Liver (tissue), 3 donors: ENCODE measurements around the gene PRKACA.

ENCODE experiments used
- EGR1 ChIP-seq, 2 donors: IDR thresholded peaks; 2 replicates each; pipeline ENCODE4 v1.6.1; 2016 to 2018; ENCODE audit warnings: antibody characterized with exemption in 2 of 2, low read depth in 2 of 2
- FOXA1 ChIP-seq: IDR thresholded peaks from 2 replicates; pipeline ENCODE4 v1.6.1; 2016; ENCODE audit warnings: antibody characterized with exemption
- JUND ChIP-seq, 2 donors: IDR thresholded peaks; 2 replicates each; pipeline ENCODE4 v1.6.1; 2016; ENCODE audit warnings: antibody characterized with exemption in 2 of 2
- RAD21 ChIP-seq, 2 donors: IDR thresholded peaks; 2 replicates each; pipeline ENCODE4 v1.6.1; 2016; ENCODE audit warnings: antibody characterized with exemption in 2 of 2, mild to moderate bottlenecking in 2 of 2
- REST ChIP-seq: IDR thresholded peaks from 2 replicates; pipeline ENCODE4 v1.6.1; 2016; ENCODE audit warnings: antibody characterized with exemption, mild to moderate bottlenecking
- SP1 ChIP-seq: IDR thresholded peaks from 2 replicates; pipeline ENCODE4 v1.6.1; 2018; ENCODE audit warnings: antibody characterized with exemption, mild to moderate bottlenecking
- TAF1 ChIP-seq: conservative IDR thresholded peaks from 2 replicates; pipeline ENCODE4 v1.6.1; 2016; ENCODE audit warnings: antibody characterized with exemption, mild to moderate bottlenecking
- YY1 ChIP-seq: IDR thresholded peaks from 2 replicates; pipeline ENCODE4 v1.6.1; 2016; ENCODE audit warnings: antibody characterized with exemption, mild to moderate bottlenecking
- TF ChIP-seq, protein P1 (sequence below): fragments of 150-350 bp; IDR thresholded peaks from 2 replicates; pipeline ENCODE4 v1.5.1; 2017; ENCODE audit warnings: improper control_type of control experiment, low read depth, low read length; ENCODE audit not compliant: missing input control
- TF ChIP-seq, protein P2 (sequence below): IDR thresholded peaks from 2 replicates; pipeline ENCODE4 v1.6.1; 2016; ENCODE audit warnings: antibody characterized with exemption
- TF ChIP-seq, protein P3 (sequence below): IDR thresholded peaks from 2 replicates; pipeline ENCODE4 v1.6.1; 2016; ENCODE audit warnings: antibody characterized with exemption
- donor health status: healthy.
- donor health status: healthy.

GRCh38 chr19:14148751-14149410, 31.3 kb upstream of the PRKACA start:
- TF ChIP-seq, protein P1, sequence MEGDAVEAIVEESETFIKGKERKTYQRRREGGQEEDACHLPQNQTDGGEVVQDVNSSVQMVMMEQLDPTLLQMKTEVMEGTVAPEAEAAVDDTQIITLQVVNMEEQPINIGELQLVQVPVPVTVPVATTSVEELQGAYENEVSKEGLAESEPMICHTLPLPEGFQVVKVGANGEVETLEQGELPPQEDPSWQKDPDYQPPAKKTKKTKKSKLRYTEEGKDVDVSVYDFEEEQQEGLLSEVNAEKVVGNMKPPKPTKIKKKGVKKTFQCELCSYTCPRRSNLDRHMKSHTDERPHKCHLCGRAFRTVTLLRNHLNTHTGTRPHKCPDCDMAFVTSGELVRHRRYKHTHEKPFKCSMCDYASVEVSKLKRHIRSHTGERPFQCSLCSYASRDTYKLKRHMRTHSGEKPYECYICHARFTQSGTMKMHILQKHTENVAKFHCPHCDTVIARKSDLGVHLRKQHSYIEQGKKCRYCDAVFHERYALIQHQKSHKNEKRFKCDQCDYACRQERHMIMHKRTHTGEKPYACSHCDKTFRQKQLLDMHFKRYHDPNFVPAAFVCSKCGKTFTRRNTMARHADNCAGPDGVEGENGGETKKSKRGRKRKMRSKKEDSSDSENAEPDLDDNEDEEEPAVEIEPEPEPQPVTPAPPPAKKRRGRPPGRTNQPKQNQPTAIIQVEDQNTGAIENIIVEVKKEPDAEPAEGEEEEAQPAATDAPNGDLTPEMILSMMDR, result no peak
- TF ChIP-seq TAF1, result no peak
- TF ChIP-seq REST, result no peak
- no peak for TF ChIP-seq RAD21 (IDR thresholded peaks at IDR 0.05)
- TF ChIP-seq SP1, result no peak
- TF ChIP-seq JUND (IDR thresholded peaks at IDR 0.05), result no peak
- TF ChIP-seq FOXA1, result no peak
- TF ChIP-seq, protein P2, sequence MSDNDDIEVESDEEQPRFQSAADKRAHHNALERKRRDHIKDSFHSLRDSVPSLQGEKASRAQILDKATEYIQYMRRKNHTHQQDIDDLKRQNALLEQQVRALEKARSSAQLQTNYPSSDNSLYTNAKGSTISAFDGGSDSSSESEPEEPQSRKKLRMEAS, result no peak
- no peak for TF ChIP-seq EGR1 (IDR thresholded peaks at IDR 0.05; ENCODE audit: low read depth in 2 of 2)
- TF ChIP-seq, protein P3, sequence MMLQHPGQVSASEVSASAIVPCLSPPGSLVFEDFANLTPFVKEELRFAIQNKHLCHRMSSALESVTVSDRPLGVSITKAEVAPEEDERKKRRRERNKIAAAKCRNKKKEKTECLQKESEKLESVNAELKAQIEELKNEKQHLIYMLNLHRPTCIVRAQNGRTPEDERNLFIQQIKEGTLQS, result no peak
- TF ChIP-seq YY1, result no peak
